WERI-Rb-1 (cell line): ENCODE data around the gene PABPN1L.

Source experiments
- DNase-seq: peaks from one replicate; pipeline ENCODE4 v3.0.0-alpha.2; 2020
- H3K27ac ChIP-seq: fragments of 250-450 bp; sonication (Bioruptor Pico); 2 replicates; pipeline ENCODE4 v1.5.1; 2020; ENCODE audit warnings: mild to moderate bottlenecking, moderate library complexity
- H3K27me3 ChIP-seq: fragments of 250-450 bp; sonication (Bioruptor Pico); 2 replicates; pipeline ENCODE4 v1.5.1; 2021; ENCODE audit warnings: mild to moderate bottlenecking, low read depth, moderate library complexity; ENCODE audit not compliant: insufficient read depth, severe bottlenecking
- H3K36me3 ChIP-seq: fragments of 250-450 bp; sonication (Bioruptor Pico); 2 replicates; pipeline ENCODE4 v1.5.1; 2020; ENCODE audit warnings: mild to moderate bottlenecking, moderate library complexity
- H3K4me3 ChIP-seq: 2 replicates; pipeline ENCODE4 v1.5.1; 2011; ENCODE audit warnings: low read depth, mild to moderate bottlenecking, control low read depth, low read length
- H3K9me3 ChIP-seq: fragments of 250-450 bp; sonication (Bioruptor Pico); 2 replicates; pipeline ENCODE4 v1.5.1; 2021; ENCODE audit warnings: mild to moderate bottlenecking, moderate library complexity; ENCODE audit not compliant: severe bottlenecking
- TF ChIP-seq, protein P1 (sequence below): IDR thresholded peaks from 2 replicates; pipeline ENCODE4 v1.5.1; 2011; ENCODE audit warnings: low read depth, mild to moderate bottlenecking, control low read depth, inconsistent platforms, low read length

Gene PABPN1L, protein sequence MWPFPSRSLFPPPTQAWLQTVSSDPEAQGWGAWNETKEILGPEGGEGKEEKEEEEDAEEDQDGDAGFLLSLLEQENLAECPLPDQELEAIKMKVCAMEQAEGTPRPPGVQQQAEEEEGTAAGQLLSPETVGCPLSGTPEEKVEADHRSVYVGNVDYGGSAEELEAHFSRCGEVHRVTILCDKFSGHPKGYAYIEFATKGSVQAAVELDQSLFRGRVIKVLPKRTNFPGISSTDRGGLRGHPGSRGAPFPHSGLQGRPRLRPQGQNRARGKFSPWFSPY

DNA sequence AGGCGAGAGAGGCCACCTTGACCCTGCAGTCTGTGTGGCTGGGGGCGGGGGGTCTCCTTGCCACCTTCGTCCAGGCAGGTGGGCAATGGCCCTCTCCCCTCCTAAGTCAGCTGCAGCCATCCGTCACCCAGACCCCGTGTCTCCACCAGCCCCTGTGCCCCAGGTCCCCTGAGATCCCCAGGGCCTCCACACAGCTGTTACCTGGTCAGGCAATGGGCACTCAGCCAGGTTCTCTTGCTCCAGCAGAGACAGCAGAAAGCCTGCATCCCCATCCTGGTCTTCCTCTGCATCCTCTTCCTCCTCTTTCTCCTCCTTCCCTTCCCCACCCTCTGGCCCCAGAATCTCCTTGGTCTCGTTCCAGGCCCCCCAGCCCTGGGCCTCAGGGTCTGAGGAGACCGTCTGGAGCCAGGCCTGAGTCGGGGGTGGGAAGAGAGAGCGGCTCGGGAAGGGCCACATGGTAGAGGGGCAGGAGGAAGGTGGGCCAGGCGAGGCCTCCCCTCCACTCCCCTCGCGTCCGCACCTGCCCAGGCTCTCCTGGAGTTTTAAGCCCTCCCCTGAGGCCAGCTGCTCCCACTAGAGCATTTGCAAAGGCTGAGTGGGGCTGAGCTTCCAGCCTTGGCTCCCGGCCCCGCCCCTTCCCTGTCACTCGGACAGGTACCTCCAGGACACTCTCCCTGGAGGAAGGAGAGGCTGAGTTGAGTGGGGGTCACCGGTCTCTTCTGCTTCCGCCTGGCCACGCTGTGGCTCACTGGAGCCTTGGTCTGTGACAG lies at the start of gene PABPN1L:
Gene PABPN1L (minus strand): TSS at position 510 of the 770 bp plus-strand sequence. CDS start 54 bp downstream, at position 456.
- H3K36me3 ChIP-seq, result no peaks in the 10 kb centered on the region
- H3K27ac ChIP-seq, result peak within 1 kb of the TSS; percentile 52
- no peak within 1 kb of the TSS for H3K4me3 ChIP-seq
- TF ChIP-seq, protein P1, sequence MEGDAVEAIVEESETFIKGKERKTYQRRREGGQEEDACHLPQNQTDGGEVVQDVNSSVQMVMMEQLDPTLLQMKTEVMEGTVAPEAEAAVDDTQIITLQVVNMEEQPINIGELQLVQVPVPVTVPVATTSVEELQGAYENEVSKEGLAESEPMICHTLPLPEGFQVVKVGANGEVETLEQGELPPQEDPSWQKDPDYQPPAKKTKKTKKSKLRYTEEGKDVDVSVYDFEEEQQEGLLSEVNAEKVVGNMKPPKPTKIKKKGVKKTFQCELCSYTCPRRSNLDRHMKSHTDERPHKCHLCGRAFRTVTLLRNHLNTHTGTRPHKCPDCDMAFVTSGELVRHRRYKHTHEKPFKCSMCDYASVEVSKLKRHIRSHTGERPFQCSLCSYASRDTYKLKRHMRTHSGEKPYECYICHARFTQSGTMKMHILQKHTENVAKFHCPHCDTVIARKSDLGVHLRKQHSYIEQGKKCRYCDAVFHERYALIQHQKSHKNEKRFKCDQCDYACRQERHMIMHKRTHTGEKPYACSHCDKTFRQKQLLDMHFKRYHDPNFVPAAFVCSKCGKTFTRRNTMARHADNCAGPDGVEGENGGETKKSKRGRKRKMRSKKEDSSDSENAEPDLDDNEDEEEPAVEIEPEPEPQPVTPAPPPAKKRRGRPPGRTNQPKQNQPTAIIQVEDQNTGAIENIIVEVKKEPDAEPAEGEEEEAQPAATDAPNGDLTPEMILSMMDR, result no peak
- no peaks in the 10 kb centered on the region for H3K27me3 ChIP-seq
- DNase-seq, result peak; percentile 63
- no peaks in the 10 kb centered on the region for H3K9me3 ChIP-seq

DNA sequence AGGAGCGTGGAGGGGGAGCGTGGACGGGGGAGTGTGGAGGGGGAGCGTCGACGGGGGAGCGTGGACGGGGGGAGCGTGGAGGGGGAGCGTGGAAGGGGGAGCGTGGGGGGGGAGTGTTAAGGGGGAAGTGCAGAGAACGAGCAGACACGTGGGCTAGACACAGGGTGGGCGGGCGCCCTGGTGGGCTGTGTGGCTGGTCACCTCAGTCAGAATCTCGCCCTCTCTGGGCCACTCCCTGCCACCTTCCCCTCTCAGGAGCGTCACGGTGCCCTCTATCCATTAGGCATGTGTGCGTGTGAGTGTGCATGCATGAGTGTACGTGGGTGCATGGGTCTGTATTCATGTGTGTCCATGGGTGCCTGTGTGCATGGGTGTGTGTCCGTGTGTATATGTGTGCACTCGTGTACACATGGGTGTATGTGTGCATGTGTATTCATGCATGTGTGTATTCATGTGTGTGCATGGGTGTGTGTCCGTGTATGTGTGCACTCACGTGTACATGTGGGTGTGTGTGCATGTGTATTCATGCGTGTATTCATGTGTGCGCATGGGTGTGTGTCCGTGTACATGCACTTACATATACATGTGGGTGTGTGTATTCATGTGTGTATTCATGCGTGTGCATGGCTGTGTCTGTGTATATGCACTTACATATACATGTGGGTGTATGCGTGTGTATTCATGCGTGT lies 49.3 kb upstream of the PABPN1L start:
- no peak for DNase-seq
- H3K9me3 ChIP-seq, result no peaks in the 10 kb centered on the region
- H3K36me3 ChIP-seq, result no peaks in the 10 kb centered on the region
- no peaks in the 10 kb centered on the region for H3K27me3 ChIP-seq
- no peak overlapping the region for H3K27ac ChIP-seq
- TF ChIP-seq, protein P1, result no peak
- no peak overlapping the region for H3K4me3 ChIP-seq

DNA sequence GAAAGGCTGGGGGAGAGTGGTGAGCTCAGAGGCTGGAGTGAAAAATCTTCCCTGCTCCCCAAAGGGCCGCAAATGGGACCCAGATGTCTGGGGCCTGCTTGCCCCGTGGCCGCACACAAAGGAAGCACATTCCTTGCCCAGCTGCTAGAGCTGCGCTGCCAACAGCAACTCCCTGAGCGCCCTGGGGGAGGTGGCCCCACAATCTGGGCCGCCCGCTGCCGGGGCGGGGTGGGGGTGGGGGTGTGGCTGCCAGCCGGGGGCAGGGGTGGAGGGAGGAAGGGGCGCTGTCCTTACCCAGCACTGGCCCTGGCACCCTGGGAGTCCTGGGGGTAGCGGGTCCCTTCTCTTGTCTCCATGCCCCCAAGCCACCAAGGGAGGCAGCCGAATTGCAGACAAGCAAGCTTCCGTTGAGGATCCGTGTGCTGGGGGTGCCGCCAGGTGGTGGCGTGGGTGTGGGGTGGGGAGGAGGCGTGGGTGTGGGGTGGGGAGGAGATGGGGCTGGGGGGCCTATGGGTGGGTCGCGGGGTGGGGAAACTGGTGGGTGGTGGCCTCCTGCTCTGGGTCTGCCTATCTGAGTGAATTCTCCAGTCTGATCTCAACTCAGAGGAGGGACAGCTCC lies 48.4 kb upstream of the PABPN1L start:
- Histone ChIP-seq H3K36me3 (no peaks in the 10 kb centered on the region), H3K27ac (no peak overlapping the region), H3K4me3 (no peak overlapping the region), H3K27me3 (no peaks in the 10 kb centered on the region), H3K9me3 (no peaks in the 10 kb centered on the region)
- no peak for DNase-seq
- TF ChIP-seq, protein P1, result no peak

DNA sequence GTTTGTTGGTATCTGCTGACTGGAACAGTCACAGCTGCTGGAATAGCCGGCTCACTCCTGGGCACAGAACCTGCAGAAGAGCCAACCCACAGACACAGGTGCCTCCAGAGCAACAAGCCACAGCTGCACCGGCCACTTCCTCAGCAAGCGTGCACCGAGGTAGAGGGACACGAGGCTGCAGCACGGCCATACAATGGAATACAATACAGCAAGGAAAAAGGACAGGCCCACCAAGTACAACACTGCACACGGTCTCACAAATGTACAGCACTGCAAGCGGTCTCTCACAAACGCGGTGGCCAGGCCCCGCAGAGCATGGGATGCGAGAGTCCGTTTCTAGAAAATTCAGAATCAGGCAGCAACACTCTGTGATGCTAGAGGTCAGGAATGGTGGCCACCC lies 47.4 kb upstream of the PABPN1L start:
- DNase-seq, result no peak

DNA sequence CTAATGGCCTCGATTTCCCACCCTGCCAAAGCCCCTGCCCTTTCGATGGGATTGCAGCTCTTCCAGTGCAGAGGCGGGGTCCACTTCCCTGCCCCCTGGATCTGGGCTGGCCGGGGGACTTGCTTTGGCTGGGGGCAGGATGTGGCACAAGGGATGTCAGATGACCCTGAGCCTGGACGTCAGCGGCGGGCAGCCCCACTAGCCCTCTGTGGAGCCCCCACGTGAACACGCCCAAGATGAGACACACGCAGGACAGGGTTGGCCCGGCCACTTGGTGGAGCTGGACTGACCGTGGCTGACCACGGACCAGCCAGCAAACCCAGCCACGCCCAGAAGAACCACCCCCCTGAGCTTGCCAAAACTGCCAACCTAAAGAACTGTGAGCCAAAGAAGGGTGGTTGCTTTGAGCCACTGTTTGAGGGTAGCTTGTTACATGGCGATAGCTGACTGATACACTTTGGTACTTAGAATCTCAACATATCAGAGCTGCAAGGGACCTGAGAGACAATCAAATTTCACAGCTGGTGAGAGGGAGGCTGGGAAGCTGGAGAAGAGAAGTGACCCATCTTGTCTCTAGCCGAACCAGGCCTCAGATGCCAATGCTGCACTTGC lies 46.6 kb upstream of the PABPN1L start:
- Histone ChIP-seq H3K4me3 (no peak overlapping the region), H3K27ac (no peak overlapping the region), H3K9me3 (no peaks in the 10 kb centered on the region), H3K27me3 (no peaks in the 10 kb centered on the region), H3K36me3 (no peaks in the 10 kb centered on the region)
- TF ChIP-seq, protein P1, result no peak
- no peak for DNase-seq

More for the DNA sequence above, 47.4 kb upstream of the PABPN1L start:
- TF ChIP-seq, protein P1, result no peak
- Histone ChIP-seq H3K36me3 (no peaks in the 10 kb centered on the region), H3K4me3 (no peak overlapping the region), H3K9me3 (no peaks in the 10 kb centered on the region), H3K27ac (no peak overlapping the region), H3K27me3 (no peaks in the 10 kb centered on the region)
